ENCODE measurements around the gene HSPBP1.
"Not testable (repeated sequence)": the region's sequence is repeated elsewhere in the genome, so short reads cannot be mapped to it uniquely, and the experiment has no call there.

HSPBP1 gene

GRCh38 chr19:55239004-55239403, 40.9 kb downstream of the HSPBP1 start:
- DNase-seq (ENCODE audit: low read depth in 3 of 3), result no peak

- no peak for DNase-seq (ENCODE audit: low read depth in 3 of 3)
Measured at GRCh38 chr19:55238030-55238429, 41.9 kb downstream of the HSPBP1 start.

- DNase-seq (ENCODE audit: low read depth in 3 of 3), result no peak
Measured at GRCh38 chr19:55232986-55233385, 46.9 kb downstream of the HSPBP1 start.

GRCh38 chr19:55232286-55232602, 47.7 kb downstream of the HSPBP1 start:
- no peak for DNase-seq (ENCODE audit: low read depth in 3 of 3)

GRCh38 chr19:55231391-55232285, 48.3 kb downstream of the HSPBP1 start:
- DNase-seq (ENCODE audit: low read depth in 3 of 3), result no peak

GRCh38 chr19:55230780-55231179, 49.1 kb downstream of the HSPBP1 start:
- DNase-seq (ENCODE audit: low read depth in 3 of 3), result no peak

- no peak for DNase-seq (ENCODE audit: low read depth in 3 of 3)
Measured at GRCh38 chr19:55230329-55230728, 49.6 kb downstream of the HSPBP1 start.

- no peak for DNase-seq (ENCODE audit: low read depth in 3 of 3)
Measured at GRCh38 chr19:55229789-55230182, 50.1 kb downstream of the HSPBP1 start.

- no peak for DNase-seq (ENCODE audit: low read depth in 3 of 3)
Measured at GRCh38 chr19:55229145-55229788, 50.6 kb downstream of the HSPBP1 start.

- no peak for DNase-seq (ENCODE audit: low read depth in 3 of 3)
Measured at GRCh38 chr19:55228403-55229031, 51.4 kb downstream of the HSPBP1 start, which contains the start of gene TMEM86B. TSS of gene TMEM86B (minus strand) at chr19:55228763. CDS start at chr19:55228741, 22 bp downstream.

GRCh38 chr19:55228015-55228391, 51.9 kb downstream of the HSPBP1 start:
- no peak for DNase-seq (ENCODE audit: low read depth in 3 of 3)

- DNase-seq (ENCODE audit: low read depth in 3 of 3), result no peak
Measured at GRCh38 chr19:55227241-55228014, 52.5 kb downstream of the HSPBP1 start.

- DNase-seq (ENCODE audit: low read depth in 3 of 3), result no peak
Measured at GRCh38 chr19:55226788-55227187, 53.1 kb downstream of the HSPBP1 start.

GRCh38 chr19:55226273-55226672, 53.6 kb downstream of the HSPBP1 start:
- no peak for DNase-seq (ENCODE audit: low read depth in 3 of 3)

- DNase-seq (ENCODE audit: low read depth in 3 of 3), result no peak
Measured at GRCh38 chr19:55225415-55225958, 54.4 kb downstream of the HSPBP1 start.

- not testable (repeated sequence) for DNase-seq (ENCODE audit: low read depth in 3 of 3)
Measured at GRCh38 chr19:55224679-55225414, 55.1 kb downstream of the HSPBP1 start.

- no peak for DNase-seq (ENCODE audit: low read depth in 3 of 3)
Measured at GRCh38 chr19:55224038-55224665, 55.8 kb downstream of the HSPBP1 start.

GRCh38 chr19:55223291-55224037, 56.4 kb downstream of the HSPBP1 start:
- no peak for DNase-seq (ENCODE audit: low read depth in 3 of 3)

GRCh38 chr19:55220525-55220924, 59.4 kb downstream of the HSPBP1 start:
- DNase-seq (ENCODE audit: low read depth in 3 of 3), result no peak

All from stimulated activated CD4-positive, alpha-beta T cell treated with anti-CD3 and anti-CD28 coated beads, TNF-alpha, amount 100 ng/mL, for 48 hours (primary cell).